Measurements from ENCODE around the gene MTHFD2.
"Not testable (repeated sequence)": the region's sequence is repeated elsewhere in the genome, so short reads cannot be mapped to it uniquely, and the experiment has no call there.

The MTHFD2 gene

GRCh38 chr2:74198023-74198460, 373 bp upstream of the MTHFD2 start:
- DNase-seq = no peak

- DNase-seq = no peak
Observed at GRCh38 chr2:74199275-74199701, 873 bp downstream of the MTHFD2 start.

GRCh38 chr2:74199871-74200305, 1.5 kb downstream of the MTHFD2 start:
- DNase-seq = no peak

GRCh38 chr2:74201196-74201595, 2.8 kb downstream of the MTHFD2 start:
- no peak for DNase-seq

- DNase-seq = no peak
Observed at GRCh38 chr2:74201596-74201995, 3.2 kb downstream of the MTHFD2 start.

GRCh38 chr2:74204436-74204835, 6.0 kb downstream of the MTHFD2 start:
- DNase-seq = no peak

- DNase-seq = no peak
Observed at GRCh38 chr2:74205113-74205512, 6.7 kb downstream of the MTHFD2 start.

GRCh38 chr2:74205596-74205995, 7.2 kb downstream of the MTHFD2 start:
- no peak for DNase-seq

GRCh38 chr2:74206180-74206688, 7.8 kb downstream of the MTHFD2 start:
- no peak for DNase-seq

GRCh38 chr2:74212702-74213410, 14.4 kb downstream of the MTHFD2 start:
- DNase-seq = no peak

GRCh38 chr2:74215771-74216170, 17.4 kb downstream of the MTHFD2 start:
- not testable (repeated sequence) for DNase-seq

GRCh38 chr2:74216642-74217041, 18.2 kb downstream of the MTHFD2 start:
- DNase-seq = no peak

- DNase-seq = no peak
Observed at GRCh38 chr2:74219846-74220486, 21.6 kb downstream of the MTHFD2 start.

- DNase-seq = no peak
Observed at GRCh38 chr2:74221091-74221490, 22.7 kb downstream of the MTHFD2 start.

GRCh38 chr2:74221604-74222299, 23.3 kb downstream of the MTHFD2 start:
- DNase-seq = no peak

GRCh38 chr2:74222300-74222650, 23.9 kb downstream of the MTHFD2 start:
- no peak for DNase-seq

GRCh38 chr2:74223941-74224770, 25.7 kb downstream of the MTHFD2 start:
- no peak for DNase-seq

- DNase-seq = no peak
Observed at GRCh38 chr2:74225698-74226459, 27.5 kb downstream of the MTHFD2 start.

GRCh38 chr2:74226648-74227213, 28.3 kb downstream of the MTHFD2 start:
- DNase-seq = no peak

- no peak for DNase-seq
Observed at GRCh38 chr2:74227646-74228045, 29.2 kb downstream of the MTHFD2 start.

GRCh38 chr2:74228772-74229171, 30.4 kb downstream of the MTHFD2 start:
- DNase-seq = no peak

- DNase-seq = not testable (repeated sequence)
Observed at GRCh38 chr2:74229865-74230264, 31.4 kb downstream of the MTHFD2 start.

All from femur (tissue), 1 donor.